Placental pericyte (primary cell): Measurements from ENCODE around the gene HRH2. TPM values are rescaled to one million over a fixed set of nuclear protein-coding genes. Genes with fewer than 3 reads are reported as not detected.

Source experiments
- small RNA-seq: library from RNA; depleted of rRNA; stranded (forward); fragments of <200 nt; gene quantifications from one replicate; pipeline ENCODE3, GENCODE V24; 2012; ENCODE audit warnings: low replicate concordance
- total RNA-seq: library from RNA; depleted of rRNA; stranded (reverse); fragments of >200 nt; gene quantifications from 2 replicates; pipeline ENCODE4 v1.2.3, GENCODE V29; 2012

The HRH2 gene
- total RNA-seq, result 0.14 TPM in 1 of 2 replicates, not detected in the other

GRCh38 chr5:175657593-175658271 lies at the start of gene HRH2:
Gene HRH2 (plus strand): TSS chr5:175658071. CDS start chr5:175683234, 25,163 bp downstream.

Small RNA genes lying within 50 kb of the gene (small RNA-seq; reads per million reads assigned to genes)
- gene RN7SKP148 (not detected), gene RNU6-226P (not detected)

Other genes starting within 250 kb of the HRH2 start
- gene DRD1, start 213.9 kb upstream of the HRH2 start, total RNA-seq, result 0.44 and 0.72 TPM in 2 replicates
- gene SFXN1, start 179.5 kb upstream of the HRH2 start, total RNA-seq, result 86.2 and 180 TPM in 2 replicates
- gene CPLX2, start 213.5 kb downstream of the HRH2 start, total RNA-seq, result not detected in 2 replicates